COR-L47 (cell line): ENCODE data around the gene SCNN1A.

Experiments
- DNase-seq: peaks from one replicate; lab custom pipeline; 2025; lab: John Stamatoyannopoulos, UW

The SCNN1A gene

GRCh38 chr12:6384499-6385436 lies 9.4 kb upstream of the SCNN1A start:
- no peak for DNase-seq

GRCh38 chr12:6383572-6384498 lies 8.5 kb upstream of the SCNN1A start, which contains the start of gene LTBR:
TSS of gene LTBR (plus strand) at chr12:6384162. CDS start at chr12:6384359, 197 bp downstream.
- no peak for DNase-seq

- no peak for DNase-seq
Measured at GRCh38 chr12:6382982-6383381, 7.6 kb upstream of the SCNN1A start.

DNA sequence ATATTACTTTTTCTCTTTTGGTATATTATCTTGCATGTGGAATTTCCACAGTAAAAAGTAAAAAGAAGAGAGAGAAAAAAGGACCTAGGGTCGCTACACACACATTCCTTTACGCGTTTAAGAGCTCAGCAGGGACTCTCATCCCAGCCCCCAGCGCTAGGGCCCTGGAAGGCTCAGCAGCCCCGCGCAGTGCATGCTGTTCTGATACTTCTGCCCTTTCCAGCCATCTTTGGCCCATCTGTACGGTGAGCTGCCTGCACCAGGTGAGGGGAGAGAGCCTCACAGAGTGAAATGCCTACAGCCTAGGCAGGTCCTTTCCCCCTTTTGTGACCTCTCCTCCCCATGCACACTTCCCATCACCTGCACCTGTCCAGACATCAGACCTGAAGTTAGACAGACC lies 7.0 kb upstream of the SCNN1A start:
- no peak for DNase-seq

DNA sequence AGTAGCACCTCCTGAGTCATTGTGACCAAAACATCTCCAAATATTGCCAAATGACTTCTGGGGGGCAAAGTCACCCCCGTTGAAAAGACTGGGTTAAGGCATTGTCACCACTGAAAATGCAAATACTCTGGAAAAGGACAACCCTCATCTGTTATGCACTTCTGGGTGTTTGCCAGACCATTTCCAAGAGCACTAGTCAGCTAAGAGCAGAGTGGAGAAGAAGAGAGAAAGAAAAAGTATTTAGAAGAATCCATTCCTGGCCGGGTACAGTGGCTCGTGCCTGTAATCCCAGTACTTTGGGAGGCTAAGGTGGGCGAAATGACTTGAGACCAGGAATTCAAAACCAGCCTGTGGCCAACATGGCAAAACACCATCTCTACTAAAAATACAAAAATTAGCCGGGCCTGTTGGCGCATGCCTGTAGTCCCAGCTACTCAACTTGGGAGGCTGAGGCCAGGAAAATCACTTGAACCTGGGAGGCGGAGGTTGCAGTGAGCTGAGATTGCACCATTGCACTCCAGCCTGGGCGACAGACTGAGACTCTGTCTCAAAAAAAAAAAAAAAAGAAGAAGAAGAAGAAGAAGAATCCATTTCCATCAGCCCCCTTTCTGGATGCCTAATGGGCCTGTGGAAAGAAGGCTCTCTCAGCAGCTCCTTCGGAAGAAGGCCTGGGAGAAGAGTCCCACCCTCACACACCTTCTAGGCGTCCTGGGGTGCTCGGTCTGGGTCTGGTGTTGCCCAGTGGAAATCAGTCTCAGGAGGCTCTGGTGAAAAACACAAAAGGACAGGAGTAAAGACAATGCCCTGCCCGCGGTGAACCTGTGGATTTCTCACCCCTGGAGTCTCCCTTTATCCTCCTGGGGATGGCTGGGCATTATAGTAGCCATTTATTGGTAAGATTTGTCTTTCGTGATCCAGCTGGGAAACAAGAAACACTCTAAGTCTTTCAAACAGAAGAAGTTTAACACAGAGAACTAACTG lies 5.1 kb upstream of the SCNN1A start:
- DNase-seq = no peak

- no peak for DNase-seq
Measured at GRCh38 chr12:6378709-6379472, 3.5 kb upstream of the SCNN1A start.

DNA sequence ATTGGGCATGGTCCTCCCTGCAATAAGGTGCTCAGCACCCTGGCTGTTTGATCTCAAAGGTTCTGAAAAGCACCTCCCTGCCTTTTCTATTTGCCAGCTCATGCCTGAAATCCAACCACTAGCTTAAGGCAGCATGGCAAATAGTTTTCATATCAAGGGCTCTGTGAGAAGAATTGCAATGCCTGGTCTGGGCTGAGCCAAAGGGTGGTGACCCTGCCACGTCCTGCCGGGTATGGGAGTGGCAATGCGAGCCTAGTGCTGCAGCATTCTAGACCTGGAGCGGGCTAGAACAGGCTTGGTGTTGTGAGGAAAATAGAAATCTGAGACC lies 2.3 kb upstream of the SCNN1A start:
- DNase-seq = no peak

- no peak for DNase-seq
Measured at GRCh38 chr12:6376870-6377666, 1.7 kb upstream of the SCNN1A start.

DNA sequence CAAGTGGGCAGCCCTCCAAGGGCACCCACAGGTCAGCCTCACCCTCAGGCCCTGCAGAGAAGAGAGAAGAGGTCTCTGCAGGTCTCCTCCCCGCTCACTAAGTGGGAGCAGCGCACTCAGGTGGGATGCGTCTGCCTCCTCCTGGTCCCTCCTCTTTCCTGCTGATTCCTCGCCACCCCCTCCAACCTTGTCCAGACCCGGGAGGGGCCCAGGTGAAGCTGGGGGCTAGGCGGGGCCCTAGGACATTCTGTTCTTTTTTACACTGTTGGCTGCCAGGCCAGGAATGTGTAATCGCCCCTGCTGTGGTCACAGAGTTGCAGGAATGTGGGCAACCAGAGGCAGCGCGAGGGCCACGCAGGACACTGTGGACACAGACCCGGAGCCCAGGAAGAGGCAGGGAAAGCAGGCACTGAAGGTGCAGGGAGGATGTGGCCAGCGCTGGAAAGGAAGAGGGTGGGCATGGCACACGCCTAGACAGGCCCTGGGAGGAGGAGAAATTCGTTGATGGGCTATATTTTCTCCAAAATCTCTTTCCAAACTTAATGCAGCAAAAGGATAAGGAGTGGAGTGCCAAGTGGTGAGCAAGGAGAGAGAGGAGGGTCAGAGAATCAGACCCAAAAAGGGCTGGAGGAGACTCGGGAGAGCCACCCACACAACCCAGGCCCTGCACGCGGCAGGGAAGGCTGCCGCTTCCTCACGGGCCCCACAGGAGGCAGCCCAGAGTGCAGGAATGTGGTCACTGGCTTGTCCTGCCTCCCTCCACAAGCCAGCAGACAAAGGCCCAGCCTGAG lies 911 bp upstream of the SCNN1A start:
- DNase-seq = no peak

DNA sequence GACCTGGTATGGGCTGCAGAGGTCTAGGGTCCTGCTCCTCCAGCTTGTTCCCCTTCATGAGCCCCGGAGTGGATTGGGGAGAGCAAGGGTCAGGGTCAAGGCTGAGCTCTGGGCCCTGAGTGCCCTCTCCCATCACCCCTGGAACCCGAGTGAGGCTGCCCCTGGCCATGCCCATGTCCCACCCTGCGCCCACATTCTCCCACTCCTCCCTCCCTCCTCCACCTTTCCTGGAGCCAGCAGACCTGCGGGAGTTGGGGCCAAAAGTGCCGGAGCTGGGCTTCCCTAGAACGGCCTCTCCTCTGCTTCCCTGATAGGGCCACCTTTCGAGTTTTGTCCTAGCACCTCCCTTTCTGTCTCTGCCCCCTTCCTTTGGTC lies 590 bp downstream of the SCNN1A start:
- DNase-seq = no peak

GRCh38 chr12:6374028-6374785 lies 1.2 kb downstream of the SCNN1A start:
- no peak for DNase-seq

- DNase-seq = peak; percentile 66
Measured at GRCh38 chr12:6373022-6373787, 2.2 kb downstream of the SCNN1A start.

GRCh38 chr12:6372403-6373003 lies 2.9 kb downstream of the SCNN1A start:
- peak; percentile 17 for DNase-seq

- DNase-seq = peak; percentile 74
Measured at GRCh38 chr12:6370994-6371754, 4.2 kb downstream of the SCNN1A start.

DNA sequence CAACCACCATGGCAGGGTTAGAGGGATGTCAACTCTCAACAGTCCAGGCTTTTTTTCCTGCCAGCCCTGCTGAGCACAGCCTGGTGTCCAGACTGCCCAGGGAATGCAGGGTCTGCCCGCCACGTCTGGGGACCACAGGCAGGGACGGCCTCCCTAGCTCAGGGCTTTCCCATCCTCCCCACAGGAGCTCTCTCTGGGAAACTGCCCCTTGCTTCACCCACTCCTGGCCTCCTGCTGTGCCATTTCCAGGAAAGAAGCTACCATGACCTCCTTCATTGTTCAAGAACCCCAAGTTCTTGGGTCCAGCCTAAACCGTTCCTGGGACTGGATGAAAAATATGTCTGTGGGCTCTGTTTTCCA lies 4.8 kb downstream of the SCNN1A start:
- DNase-seq = no peak

- DNase-seq = no peak
Measured at GRCh38 chr12:6369916-6370575, 5.3 kb downstream of the SCNN1A start.
